HCT116 (cell line): ENCODE results near the gene BCL11A. TPM values are rescaled to one million over a fixed set of nuclear protein-coding genes. Genes with fewer than 3 reads are reported as not detected.

ENCODE experiments used
- ATAC-seq: fragments of 200-7000 bp; cut with Tn5 transposase; 2 replicates; pipeline ENCODE4 v1.9.1; 2020; ENCODE audit warnings: mild to moderate bottlenecking, moderate library complexity
- BruUV-seq: library from RNA; stranded (reverse); fragments of 400-500 nt; replicated peaks from 2 replicates; lab custom pipeline; 2021; lab: Mats Ljungman, UMichigan
- CTCF ChIA-PET: fragments of 300-600 bp; sonication (Branson Sonifier 250); formaldehyde crosslinking; loops from one replicate; lab custom pipeline; 2021; ENCODE audit warnings: antibody characterized with exemption; lab: Charles Lee
- POLR2A ChIA-PET: fragments of 300-600, 350-600 bp; sonication (Branson Sonifier 250); formaldehyde crosslinking; loops from one replicate; lab custom pipeline; 2021; ENCODE audit warnings: antibody characterized with exemption; lab: Charles Lee
- RAD21 ChIA-PET, 2 experiments: fragments of 300-600 bp; sonication (Branson Sonifier 250); formaldehyde crosslinking; loops; one replicate each; lab custom pipeline; 2023; ENCODE audit warnings: low total read pairs in 2 of 2; ENCODE audit not compliant: uncharacterized antibody in 2 of 2, unreplicated experiment in 2 of 2, low non-redundant PET in 1 of 2; lab: Charles Lee
- DNase-seq: peaks from one replicate; pipeline ENCODE4 v3.0.0-alpha.2; 2010; ENCODE audit warnings: low read depth, low spot score
- H2AFZ ChIP-seq: fragments of 200-600 bp; shearing (Covaris generic), sonication (generic); 2 replicates; pipeline ENCODE4 v1.6.1; 2017; ENCODE audit warnings: low read depth, mixed run types, mixed read lengths, antibody characterized with exemption, low read length; ENCODE audit not compliant: poor library complexity, severe bottlenecking
- H3K27ac ChIP-seq: 2 replicates; pipeline ENCODE4 v1.5.1; 2012; ENCODE audit warnings: low read depth, low read length
- H3K27me3 ChIP-seq: fragments of 200-600 bp; sonication (generic); 2 replicates; pipeline ENCODE4 v1.6.1; 2016; ENCODE audit warnings: mixed run types, low read length, mixed read lengths; ENCODE audit not compliant: insufficient read depth
- H3K36me3 ChIP-seq, 2 experiments: fragments of 200-500 bp in 1 of 2; fragments of 200-600 bp in 1 of 2; sonication (Bioruptor generic) in 1 of 2; sonication (generic) in 1 of 2; 2 replicates each; pipeline versions ENCODE4 v1.5.1 to v1.6.1; 2014 to 2016; ENCODE audit warnings: low read length in 2 of 2, inconsistent platforms in 1 of 2, mixed read lengths in 1 of 2, mixed run types in 1 of 2; ENCODE audit not compliant: insufficient read depth in 2 of 2, control insufficient read depth in 1 of 2
- H3K4me1 ChIP-seq, 2 experiments: fragments of 200-600 bp in 1 of 2; sonication (generic) in 1 of 2; 2 replicates each; pipeline versions ENCODE4 v1.5.1 to v1.6.1; 2012 to 2017; ENCODE audit warnings: low read length in 2 of 2, inconsistent platforms in 1 of 2, mild to moderate bottlenecking in 1 of 2, mixed read lengths in 1 of 2, mixed run types in 1 of 2, moderate library complexity in 1 of 2; ENCODE audit not compliant: insufficient read depth in 2 of 2, control insufficient read depth in 1 of 2
- H3K4me2 ChIP-seq: fragments of 200-600 bp; sonication (generic); 2 replicates; pipeline ENCODE4 v1.6.1; 2017; ENCODE audit warnings: mixed run types, low read length, mixed read lengths
- H3K4me3 ChIP-seq, 2 experiments: fragments of 200-600 bp in 1 of 2; sonication (generic) in 1 of 2; replicated peaks in 1 of 2; 2 replicates each; pipeline ENCODE4 v1.5.1; 2011 to 2016; ENCODE audit warnings: low read length in 2 of 2, control low read depth in 1 of 2, low read depth in 1 of 2, mild to moderate bottlenecking in 1 of 2, mixed read lengths in 1 of 2, mixed run types in 1 of 2
- H3K79me2 ChIP-seq: fragments of 200-600 bp; sonication (generic); 2 replicates; pipeline ENCODE4 v1.6.1; 2017; ENCODE audit warnings: mild to moderate bottlenecking, mixed run types, low read length, moderate library complexity, mixed read lengths; ENCODE audit not compliant: insufficient read depth
- H3K9ac ChIP-seq: fragments of 200-600 bp; sonication (generic); 2 replicates; pipeline ENCODE4 v1.6.1; 2016; ENCODE audit warnings: low read length, mixed read lengths
- H3K9me2 ChIP-seq: fragments of 200-600 bp; sonication (generic), shearing (Covaris generic); 2 replicates; pipeline ENCODE4 v1.6.1; 2017; ENCODE audit warnings: mixed run types, mild to moderate bottlenecking, moderate library complexity; ENCODE audit not compliant: insufficient read depth
- H3K9me3 ChIP-seq, 2 experiments: fragments of 200-500 bp in 1 of 2; fragments of 200-600 bp in 1 of 2; sonication (Bioruptor generic) in 1 of 2; sonication (generic) in 1 of 2; 2 replicates each; pipeline ENCODE4 v1.6.1; 2014 to 2017; ENCODE audit warnings: low read length in 2 of 2, mixed read lengths in 2 of 2, inconsistent platforms in 1 of 2, low read depth in 1 of 2, mild to moderate bottlenecking in 1 of 2, mixed run types in 1 of 2, moderate library complexity in 1 of 2; ENCODE audit not compliant: control insufficient read depth in 1 of 2, insufficient read depth in 1 of 2
- H4K20me1 ChIP-seq: fragments of 200-600 bp; sonication (generic), shearing (Covaris generic); 2 replicates; pipeline ENCODE4 v1.6.1; 2017; ENCODE audit warnings: mixed run types, mild to moderate bottlenecking, moderate library complexity; ENCODE audit not compliant: insufficient read depth
- ATF3 ChIP-seq: IDR thresholded peaks from 2 replicates; pipeline ENCODE4 v1.6.1; 2012
- CEBPB ChIP-seq: IDR thresholded peaks from 2 replicates; pipeline ENCODE4 v1.6.1; 2012; ENCODE audit warnings: low read depth
- CTCF ChIP-seq, 3 experiments: fragments of 200-600 bp in 1 of 3; sonication (generic) in 1 of 3; IDR thresholded peaks in 2 of 3; conservative IDR thresholded peaks in 1 of 3; 2 replicates each; pipeline ENCODE4 v1.5.1; 2012 to 2017; ENCODE audit warnings: low read depth in 2 of 3, low read length in 2 of 3, antibody characterized with exemption in 1 of 3, borderline replicate concordance in 1 of 3, control low read depth in 1 of 3, mild to moderate bottlenecking in 1 of 3, mixed read lengths in 1 of 3, mixed run types in 1 of 3, moderate library complexity in 1 of 3; ENCODE audit not compliant: insufficient read depth in 1 of 3
- ELF1 ChIP-seq: IDR thresholded peaks from 2 replicates; pipeline ENCODE4 v1.6.1; 2012; ENCODE audit warnings: low read depth, borderline replicate concordance
- EZH2 ChIP-seq: fragments of 200-600 bp; sonication (generic); IDR thresholded peaks from 2 replicates; pipeline ENCODE4 v1.6.1; 2017; ENCODE audit warnings: antibody characterized with exemption, mixed run types
- FOSL1 ChIP-seq: IDR thresholded peaks from 2 replicates; pipeline ENCODE4 v1.6.1; 2012; ENCODE audit warnings: low read depth
- JUND ChIP-seq: IDR thresholded peaks from 2 replicates; pipeline ENCODE4 v1.6.1; 2012
- POLR2AphosphoS5 ChIP-seq: IDR thresholded peaks from 2 replicates; pipeline ENCODE4 v1.6.1; 2011; ENCODE audit warnings: mild to moderate bottlenecking, low read depth, low read length, moderate library complexity
- REST ChIP-seq: IDR thresholded peaks from 2 replicates; pipeline ENCODE4 v1.6.1; 2012; ENCODE audit warnings: low read depth
- SP1 ChIP-seq: IDR thresholded peaks from 2 replicates; pipeline ENCODE4 v1.6.1; 2012; ENCODE audit warnings: low read depth
- SRF ChIP-seq: IDR thresholded peaks from 2 replicates; pipeline ENCODE4 v1.6.1; 2012; ENCODE audit warnings: low read depth
- YY1 ChIP-seq: IDR thresholded peaks from 2 replicates; pipeline ENCODE4 v1.6.1; 2011; ENCODE audit warnings: low read length, low read depth, moderate library complexity, mild to moderate bottlenecking; ENCODE audit not compliant: insufficient replicate concordance; ENCODE audit errors: extremely low read depth
- ZBTB33 ChIP-seq: IDR thresholded peaks from 2 replicates; pipeline ENCODE4 v1.6.1; 2011; ENCODE audit warnings: mild to moderate bottlenecking, low read length, moderate library complexity; ENCODE audit not compliant: insufficient replicate concordance; ENCODE audit errors: extremely low read depth
- ZFX ChIP-seq: fragments of 450-650 bp; IDR thresholded peaks from 2 replicates; pipeline ENCODE4 v1.6.1; 2017
- ZNF274 ChIP-seq: fragments of 200-500 bp; sonication (Bioruptor generic); IDR thresholded peaks from 2 replicates; pipeline ENCODE4 v1.6.1; 2014; ENCODE audit warnings: mild to moderate bottlenecking, low read depth, low read length, inconsistent platforms
- intact Hi-C: fragments of 100-400 bp; cut with micrococcal nuclease; formaldehyde crosslinking; loops from 2 replicates; pipeline ENCODE4 v1.10.0; 2022
- total RNA-seq: library from RNA; stranded (reverse); gene quantifications from one replicate; pipeline ENCODE4 v1.2.1, GENCODE V29; 2021; ENCODE audit not compliant: unreplicated experiment

BCL11A gene
- total RNA-seq, 1 experiment from 2014 or later, result 0.71 TPM

DNA sequence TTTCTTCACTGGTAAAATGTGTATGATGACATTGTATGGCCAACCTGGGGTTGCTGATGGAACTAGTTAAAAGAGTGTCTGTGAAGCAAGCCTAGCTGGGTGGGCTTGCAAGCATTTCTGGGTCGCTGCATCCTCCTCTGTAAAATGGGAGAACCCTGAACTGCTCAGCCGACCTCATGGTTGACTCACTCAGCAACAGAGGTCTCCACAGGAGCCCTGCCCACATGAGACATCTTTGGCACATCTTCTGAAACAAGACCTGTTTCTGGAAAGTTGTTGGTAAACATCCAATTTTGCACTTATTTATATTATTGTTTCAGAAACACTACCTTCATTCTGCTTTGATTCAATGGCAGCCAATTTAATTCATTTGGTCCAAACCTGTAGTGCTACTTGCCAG, 52.6 kb downstream of the BCL11A start:
- H3K27ac ChIP-seq, result no peak overlapping the region
- DNase-seq, result no peak
- CTCF ChIA-PET, result no interaction called here
- no peaks in the 10 kb centered on the region for H3K9me2 ChIP-seq
- H2AFZ ChIP-seq, result no peak overlapping the region
- H3K4me1 ChIP-seq, result no peaks in the 10 kb centered on the region
- intact Hi-C loops, result no loop called here
- TF ChIP-seq CEBPB (no peak), ZBTB33 (no peak), CTCF (IDR thresholded peaks at IDR 0.05 in 2 of 3, conservative IDR thresholded peaks at IDR 0.05 in 1 of 3; ENCODE audit: borderline replicate concordance in 1 of 3, insufficient read depth in 1 of 3, low read depth in 2 of 3, low read length in 2 of 3) (no peak), SRF (no peak), REST (no peak), ZFX (no peak), ZNF274 (no peak), EZH2 (no peak), YY1 (no peak), JUND (no peak), POLR2AphosphoS5 (no peak), SP1 (no peak), ATF3 (no peak), FOSL1 (no peak), ELF1 (no peak)
- TF ChIP-seq, all 23 proteins: peak for 0
- Histone ChIP-seq H3K27me3 (peaks cover 27% of the 10 kb centered on the region), H4K20me1 (no peaks in the 10 kb centered on the region), H3K9ac (no peak overlapping the region), H3K4me3 (no peak overlapping the region), H3K36me3 (no peaks in the 10 kb centered on the region), H3K9me3 (no peaks in the 10 kb centered on the region), H3K79me2 (no peaks in the 10 kb centered on the region), H3K4me2 (no peak overlapping the region)
- ChIA-PET RAD21 (no interaction called here), POLR2A (no interaction called here)
- BruUV-seq, result no TSS peak
- ATAC-seq, result no peak
